ENCODE measurements around the gene NLGN1. TPM values are rescaled to one million over a fixed set of nuclear protein-coding genes. Genes with fewer than 3 reads are reported as not detected.

The NLGN1 gene
- total RNA-seq, 1 donor from 2014 or later = 126 TPM

- DNase-seq = no peak
Measured at GRCh38 chr3:173916799-173917198, 519.3 kb downstream of the NLGN1 start.

DNA sequence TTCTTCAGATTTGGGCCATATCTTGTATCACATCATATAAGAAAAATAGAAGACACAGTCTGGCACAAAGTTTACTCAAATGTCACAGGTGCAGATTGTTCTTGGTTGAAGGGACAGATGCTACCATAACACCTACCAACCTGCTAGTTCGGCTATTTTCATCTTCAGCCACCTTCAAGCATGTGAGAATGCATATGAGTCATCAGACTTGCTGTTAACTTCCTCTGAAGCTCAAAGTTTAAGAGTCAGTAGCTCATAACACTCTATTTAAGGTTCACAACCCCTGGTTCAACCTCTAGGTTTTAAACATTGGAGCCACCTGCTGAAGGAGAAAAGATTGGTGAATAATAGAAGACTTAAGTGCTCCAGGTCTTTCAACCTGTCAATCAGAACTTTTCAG, 522.8 kb downstream of the NLGN1 start:
- DNase-seq = no peak

- no peak for DNase-seq
Measured at GRCh38 chr3:173921732-173922131, 524.2 kb downstream of the NLGN1 start.

- DNase-seq = no peak
Measured at GRCh38 chr3:173923204-173923603, 525.7 kb downstream of the NLGN1 start.

GRCh38 chr3:173930251-173930650, 532.7 kb downstream of the NLGN1 start:
- DNase-seq = no peak

- peak; percentile 46 for DNase-seq
Measured at GRCh38 chr3:173932624-173933023, 535.1 kb downstream of the NLGN1 start.

GRCh38 chr3:173933113-173933512, 535.6 kb downstream of the NLGN1 start:
- no peak for DNase-seq

- no peak for DNase-seq
Measured at GRCh38 chr3:173936316-173936715, 538.8 kb downstream of the NLGN1 start.

DNA sequence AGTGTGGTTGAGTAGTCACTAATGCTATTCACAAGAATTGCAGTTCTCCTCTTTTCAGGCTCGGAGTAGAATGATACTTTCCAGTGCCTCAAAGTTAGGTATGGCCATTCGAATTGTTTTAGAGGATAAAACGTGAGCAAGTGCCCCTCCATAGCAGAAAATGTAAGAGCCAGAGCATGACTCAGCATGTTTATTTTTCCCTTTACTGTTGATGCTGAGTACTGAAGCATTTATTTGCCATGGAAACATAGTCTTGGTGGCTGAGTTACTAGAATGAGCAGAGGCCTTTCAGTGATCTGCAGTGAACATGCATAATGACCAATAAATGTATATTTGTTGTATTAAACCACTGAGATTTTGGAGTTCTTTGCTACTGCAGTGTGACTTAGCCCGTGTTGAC, 540.6 kb downstream of the NLGN1 start:
- no peak for DNase-seq

DNA sequence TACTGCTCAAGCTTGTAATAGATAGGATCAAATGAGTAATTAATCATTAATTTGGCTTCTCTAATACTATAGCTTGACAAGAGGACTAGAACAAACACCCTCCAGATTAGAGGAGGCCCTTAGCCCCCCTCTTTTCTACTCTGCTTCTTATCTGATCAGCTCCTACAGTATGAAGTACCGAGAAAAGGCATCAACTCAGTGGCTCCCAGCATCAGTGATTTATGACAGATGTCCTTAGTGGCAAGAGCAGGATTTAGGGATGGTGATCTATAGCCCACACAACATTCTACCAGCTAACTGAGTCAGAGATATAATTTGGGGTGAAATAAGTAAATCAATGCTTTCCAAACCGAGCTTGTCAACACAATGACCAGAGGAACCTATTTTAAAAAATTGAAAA, 541.1 kb downstream of the NLGN1 start:
- no peak for DNase-seq

DNA sequence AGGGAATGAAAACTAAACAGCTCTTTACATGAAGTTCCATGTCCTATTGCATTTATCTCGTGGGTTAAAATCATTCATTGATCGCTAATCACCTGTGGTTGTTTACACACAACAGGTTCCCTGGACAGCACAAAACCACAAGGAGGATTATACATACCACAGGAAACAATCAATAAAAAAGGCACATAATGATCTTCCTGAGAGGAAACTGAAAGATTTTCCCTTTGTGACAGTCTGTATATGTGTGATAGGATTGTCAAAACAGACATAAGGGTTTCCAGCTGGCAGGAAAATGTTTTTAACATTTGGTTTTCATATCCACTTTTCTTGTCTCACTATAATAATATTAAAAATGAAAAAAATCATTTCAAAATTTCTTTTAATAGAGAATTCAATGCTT, 541.8 kb downstream of the NLGN1 start:
- DNase-seq = no peak

DNA sequence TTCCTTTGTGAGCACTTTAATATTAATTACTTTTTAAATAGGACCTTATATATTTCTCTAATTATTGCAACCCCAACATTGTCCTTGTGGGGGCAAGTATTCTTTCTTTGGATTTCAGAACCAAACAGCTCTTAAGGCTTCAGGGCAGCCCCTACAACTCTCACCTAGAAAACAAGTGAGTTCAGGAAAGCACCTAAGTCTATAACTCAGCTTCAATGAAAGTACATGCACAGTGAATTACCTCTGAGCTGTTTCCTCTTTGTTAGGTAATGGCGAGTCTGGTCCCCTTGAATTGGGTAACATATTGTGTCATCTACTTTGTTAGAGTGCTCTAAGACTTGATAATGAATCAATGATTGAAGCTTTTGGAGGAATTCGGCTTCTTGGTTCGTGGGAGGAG, 545.7 kb downstream of the NLGN1 start:
- no peak for DNase-seq

DNA sequence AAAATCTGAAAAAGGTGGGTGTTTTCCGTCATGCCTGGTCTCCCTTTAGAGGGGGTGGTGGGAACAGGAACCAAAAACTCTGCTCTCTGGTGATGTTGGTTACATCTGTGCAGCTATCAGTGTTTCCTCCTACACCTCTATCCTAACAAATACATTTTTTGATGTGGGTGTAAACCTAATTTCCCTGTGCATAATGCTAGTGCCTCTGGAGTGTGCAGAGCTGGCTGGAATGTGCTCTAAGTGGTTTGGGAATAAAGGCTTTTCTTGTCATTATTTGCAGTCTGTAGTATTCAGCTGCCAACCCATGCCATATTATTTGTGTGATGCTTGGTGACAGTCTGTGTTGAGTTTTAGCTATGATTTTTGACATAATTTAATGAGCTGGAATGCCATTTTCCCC, 547.6 kb downstream of the NLGN1 start:
- DNase-seq = no peak

DNA sequence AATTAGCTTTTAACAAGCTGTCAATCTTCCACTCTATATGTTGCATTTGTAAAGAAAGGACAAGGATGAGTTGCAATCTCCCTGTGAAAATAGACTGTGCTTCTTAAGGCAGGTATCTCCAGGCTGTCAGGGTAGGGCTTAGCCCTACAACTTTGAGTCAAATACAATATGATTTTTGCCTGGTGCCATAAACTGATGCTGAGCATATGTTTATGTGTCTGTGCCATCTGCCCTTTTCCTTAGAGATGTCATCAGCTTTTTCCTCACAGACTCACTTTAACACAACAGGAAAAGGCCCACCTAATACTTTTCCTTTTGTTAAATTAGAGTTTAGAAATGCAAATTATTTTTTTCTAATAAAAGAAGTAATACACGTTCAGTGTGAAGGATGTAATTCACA, 548.3 kb downstream of the NLGN1 start:
- no peak for DNase-seq

DNA sequence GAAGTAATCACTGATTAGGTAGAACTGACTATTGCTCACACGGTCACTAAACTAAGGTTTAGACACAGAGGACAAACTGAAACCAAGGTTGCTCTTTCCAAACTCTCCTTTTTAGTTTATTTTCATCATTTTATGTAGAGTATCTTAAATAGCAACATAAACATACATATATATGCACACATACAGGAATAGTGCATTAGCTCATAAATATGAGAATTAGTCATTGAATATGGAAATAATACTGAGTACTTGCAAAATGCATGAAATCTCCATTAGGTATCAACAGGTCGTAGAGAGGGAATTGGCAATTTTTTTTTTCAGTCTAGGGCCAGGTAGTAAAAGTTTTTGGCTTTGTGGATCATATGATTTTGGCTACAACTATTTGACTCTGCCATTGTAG, 557.1 kb downstream of the NLGN1 start:
- DNase-seq = no peak

GRCh38 chr3:173957646-173958045, 560.1 kb downstream of the NLGN1 start:
- DNase-seq = peak; percentile 28

GRCh38 chr3:173958805-173959204, 561.3 kb downstream of the NLGN1 start:
- no peak for DNase-seq

- no peak for DNase-seq
Measured at GRCh38 chr3:173970281-173970680, 572.7 kb downstream of the NLGN1 start.

- DNase-seq = no peak
Measured at GRCh38 chr3:173976281-173976680, 578.7 kb downstream of the NLGN1 start.

DNA sequence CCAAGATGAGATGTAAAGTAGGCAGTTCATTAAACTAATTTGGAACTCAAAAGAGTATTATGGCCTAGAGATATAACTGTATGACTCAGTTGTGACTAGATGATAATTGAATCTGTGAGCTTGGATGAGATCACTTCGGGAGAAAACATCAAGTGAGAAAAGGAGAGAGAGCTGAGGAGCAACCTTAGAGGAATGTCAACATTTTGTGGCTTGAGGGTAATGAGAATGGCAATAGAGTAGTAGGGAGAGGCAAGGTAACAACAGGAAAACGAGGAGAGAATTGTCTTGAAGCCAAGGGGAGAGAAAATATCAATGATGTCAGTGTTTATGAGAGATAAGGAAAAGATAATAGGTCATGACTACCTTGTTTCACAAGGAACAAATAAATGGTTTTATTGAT, 580.2 kb downstream of the NLGN1 start:
- DNase-seq = no peak

GRCh38 chr3:173983343-173983742, 585.8 kb downstream of the NLGN1 start:
- DNase-seq = no peak

GRCh38 chr3:173986861-173987410, 589.4 kb downstream of the NLGN1 start:
- no peak for DNase-seq

GRCh38 chr3:173988909-173989308, 591.4 kb downstream of the NLGN1 start:
- no peak for DNase-seq

DNA sequence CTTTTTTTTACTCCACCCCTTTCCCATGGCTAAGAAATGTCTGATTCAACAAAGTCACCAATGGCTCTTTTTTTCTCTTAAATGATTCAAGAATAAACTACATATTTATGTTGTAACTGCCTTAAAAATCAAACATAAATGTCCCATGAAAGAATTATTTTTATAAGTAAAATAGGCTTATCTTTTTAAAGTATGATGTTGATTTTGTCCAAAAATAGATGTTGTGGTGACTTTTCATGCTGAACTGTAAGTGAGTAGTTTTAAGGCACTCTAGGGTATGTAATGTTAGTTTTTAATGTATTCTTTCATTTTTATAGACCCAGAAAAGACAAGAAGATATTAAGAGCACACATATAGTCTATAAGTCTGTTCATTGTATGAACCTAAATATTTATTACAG, 594.9 kb downstream of the NLGN1 start:
- DNase-seq = no peak

- no peak for DNase-seq
Measured at GRCh38 chr3:173993299-173993698, 595.8 kb downstream of the NLGN1 start.
